Kidney (tissue), 14 donors: ENCODE results near the gene TAS1R3. TPM values are rescaled to one million over a fixed set of nuclear protein-coding genes. Genes with fewer than 3 reads are reported as not detected.
"Not testable (repeated sequence)": the region's sequence is repeated elsewhere in the genome, so short reads cannot be mapped to it uniquely, and the experiment has no call there.

Experiments
- DNase-seq, 5 donors: peaks; one replicate each; pipeline ENCODE4 v3.0.0-alpha.2; 2013 to 2020
- FAIRE-seq: peaks from 2 replicates; lab custom pipeline; 2012; peaks lifted over from hg19 to GRCh38; lab: Jason Lieb, UNC
- H3K27ac ChIP-seq, 2 donors: one replicate each; pipeline ENCODE4 v1.7.0; 2013; ENCODE audit warnings: low read depth in 2 of 2, low read length in 2 of 2, inconsistent platforms in 1 of 2
- H3K27me3 ChIP-seq: one replicate; pipeline ENCODE4 v1.7.1; 2013; ENCODE audit warnings: low read length, inconsistent platforms; ENCODE audit not compliant: control insufficient read depth, insufficient read depth
- H3K36me3 ChIP-seq, 3 donors: one replicate each; pipeline versions ENCODE4 v1.7.0 to v1.7.1; 2013; ENCODE audit warnings: low read length in 3 of 3, control low read depth in 1 of 3, inconsistent platforms in 1 of 3; ENCODE audit not compliant: insufficient read depth in 3 of 3, control insufficient read depth in 2 of 3
- H3K4me1 ChIP-seq, 3 donors: one replicate each; pipeline versions ENCODE4 v1.7.0 to v1.7.1; 2013; ENCODE audit warnings: low read length in 3 of 3, inconsistent platforms in 1 of 3, low read depth in 1 of 3; ENCODE audit not compliant: control insufficient read depth in 2 of 3, insufficient read depth in 2 of 3
- H3K4me3 ChIP-seq, 3 donors: one replicate each; pipeline versions ENCODE4 v1.7.0 to v1.8.1; 2013; ENCODE audit warnings: low read length in 3 of 3, control low read depth in 1 of 3, inconsistent platforms in 1 of 3
- H3K9ac ChIP-seq, 3 donors: one replicate each; pipeline versions ENCODE4 v1.7.0 to v1.7.1; 2013; ENCODE audit warnings: low read length in 3 of 3, control low read depth in 1 of 3, inconsistent platforms in 1 of 3
- H3K9me3 ChIP-seq, 3 donors: one replicate each; pipeline versions ENCODE4 v1.7.0 to v1.7.1; 2013; ENCODE audit warnings: low read length in 3 of 3, control low read depth in 1 of 3, inconsistent platforms in 1 of 3; ENCODE audit not compliant: control insufficient read depth in 2 of 3, insufficient read depth in 1 of 3
- intact Hi-C: fragments of 100-400 bp; cut with DNase I; formaldehyde crosslinking; loops from one replicate; pipeline ENCODE4 v1.11.1; 2022
- polyA plus RNA-seq: library from polyadenylated mRNA; stranded (reverse); fragments of 350-450 nt; fragmentation: Illumina TruSeq; extraction: RNeasy Lipid Tissue Mini Kit (QIAGEN cat#74804); gene quantifications from one replicate; pipeline ENCODE4 v1.2.3, GENCODE V29; 2014; ENCODE audit warnings: low read depth, low replicate concordance; ENCODE audit not compliant: insufficient read depth
- total RNA-seq: library from RNA; stranded (reverse); fragmentation: NEBNext Ultra II Directional; extraction: Animal tissue kit (Norgen Biotek cat#: 25700); gene quantifications from one replicate; pipeline ENCODE4 v1.2.1, GENCODE V29; 2021
- TF ChIP-seq, protein P1 (sequence below): IDR thresholded peaks from 3 replicates; pipeline ENCODE4 v1.5.1; 2012; ENCODE audit warnings: mild to moderate bottlenecking, moderate library complexity, borderline replicate concordance; ENCODE audit not compliant: insufficient read depth; ENCODE audit errors: extremely low read depth
- donor health status: control.
- donor health status: control.
- donor health status: control.
- donor health status: control.
- donor health status: control.
- donor health status: DM: yes; HTN: yes; CAD: no.
- donor health status: Normal renal cell carcinoma (clear cell type).

TAS1R3 gene
- total and polyA plus RNA-seq, 2 donors from 2014 or later, result 0.15 to 1.3 TPM

DNA sequence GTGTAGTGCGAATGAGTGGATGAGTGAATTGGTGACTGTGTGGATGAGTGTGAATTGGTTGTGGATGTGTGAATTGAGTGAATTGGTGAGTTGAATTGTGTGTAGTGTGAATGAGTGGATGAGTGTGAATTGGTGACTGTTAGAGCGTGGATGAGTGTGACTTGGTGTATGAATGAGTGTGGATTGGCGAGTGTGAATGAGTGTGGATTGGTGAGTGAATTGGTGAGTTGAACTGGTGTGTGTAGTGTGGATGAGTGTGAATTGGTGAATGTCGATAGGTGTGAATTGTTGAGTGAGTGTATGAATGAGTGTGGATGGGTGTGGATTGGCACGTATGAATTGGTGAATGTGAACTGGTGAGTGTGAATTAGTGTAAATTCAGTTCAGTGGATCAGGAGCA is 36.2 kb downstream of the TAS1R3 start:
- FAIRE-seq, result no peak
- intact Hi-C loops, result no loop called here
- TF ChIP-seq, protein P1, sequence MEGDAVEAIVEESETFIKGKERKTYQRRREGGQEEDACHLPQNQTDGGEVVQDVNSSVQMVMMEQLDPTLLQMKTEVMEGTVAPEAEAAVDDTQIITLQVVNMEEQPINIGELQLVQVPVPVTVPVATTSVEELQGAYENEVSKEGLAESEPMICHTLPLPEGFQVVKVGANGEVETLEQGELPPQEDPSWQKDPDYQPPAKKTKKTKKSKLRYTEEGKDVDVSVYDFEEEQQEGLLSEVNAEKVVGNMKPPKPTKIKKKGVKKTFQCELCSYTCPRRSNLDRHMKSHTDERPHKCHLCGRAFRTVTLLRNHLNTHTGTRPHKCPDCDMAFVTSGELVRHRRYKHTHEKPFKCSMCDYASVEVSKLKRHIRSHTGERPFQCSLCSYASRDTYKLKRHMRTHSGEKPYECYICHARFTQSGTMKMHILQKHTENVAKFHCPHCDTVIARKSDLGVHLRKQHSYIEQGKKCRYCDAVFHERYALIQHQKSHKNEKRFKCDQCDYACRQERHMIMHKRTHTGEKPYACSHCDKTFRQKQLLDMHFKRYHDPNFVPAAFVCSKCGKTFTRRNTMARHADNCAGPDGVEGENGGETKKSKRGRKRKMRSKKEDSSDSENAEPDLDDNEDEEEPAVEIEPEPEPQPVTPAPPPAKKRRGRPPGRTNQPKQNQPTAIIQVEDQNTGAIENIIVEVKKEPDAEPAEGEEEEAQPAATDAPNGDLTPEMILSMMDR, result no peak

DNA sequence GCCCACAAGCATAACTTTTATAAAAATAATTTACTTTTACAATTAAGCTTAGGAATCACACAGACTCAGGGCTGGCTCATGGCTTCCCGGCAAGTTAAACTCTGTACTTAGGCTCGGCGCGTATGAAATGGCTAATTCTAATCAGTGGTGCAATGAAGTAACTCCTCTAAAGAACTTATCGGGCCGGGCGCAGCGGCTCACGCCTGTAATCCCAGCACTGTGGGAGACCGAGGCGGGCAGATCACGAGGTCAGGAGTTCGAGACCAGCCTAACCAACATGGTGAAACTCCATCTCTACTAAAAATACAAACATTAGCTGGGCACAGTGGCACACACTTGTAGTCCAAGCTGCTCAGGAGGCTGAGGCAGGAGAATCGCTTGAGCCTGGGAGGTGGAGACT is 39.0 kb downstream of the TAS1R3 start:
- H3K27ac ChIP-seq, result not testable (repeated sequence)

More for the DNA sequence above, 36.2 kb downstream of the TAS1R3 start:
- no peaks in the 10 kb centered on the region for H3K36me3 ChIP-seq
- H3K9me3 ChIP-seq, result peaks cover 0 to 2% (median 0%) of the 10 kb centered on the region in 3 donors
- H3K9ac ChIP-seq, result no peak overlapping the region
- DNase-seq, result no peak
- no peaks in the 10 kb centered on the region for H3K27me3 ChIP-seq
- H3K4me1 ChIP-seq, result peaks cover 0 to 5% (median 0%) of the 10 kb centered on the region in 3 donors
- H3K27ac ChIP-seq, result no peak overlapping the region
- H3K4me3 ChIP-seq, result peak overlapping the region in 1 of 3 donors; percentile 7

DNA sequence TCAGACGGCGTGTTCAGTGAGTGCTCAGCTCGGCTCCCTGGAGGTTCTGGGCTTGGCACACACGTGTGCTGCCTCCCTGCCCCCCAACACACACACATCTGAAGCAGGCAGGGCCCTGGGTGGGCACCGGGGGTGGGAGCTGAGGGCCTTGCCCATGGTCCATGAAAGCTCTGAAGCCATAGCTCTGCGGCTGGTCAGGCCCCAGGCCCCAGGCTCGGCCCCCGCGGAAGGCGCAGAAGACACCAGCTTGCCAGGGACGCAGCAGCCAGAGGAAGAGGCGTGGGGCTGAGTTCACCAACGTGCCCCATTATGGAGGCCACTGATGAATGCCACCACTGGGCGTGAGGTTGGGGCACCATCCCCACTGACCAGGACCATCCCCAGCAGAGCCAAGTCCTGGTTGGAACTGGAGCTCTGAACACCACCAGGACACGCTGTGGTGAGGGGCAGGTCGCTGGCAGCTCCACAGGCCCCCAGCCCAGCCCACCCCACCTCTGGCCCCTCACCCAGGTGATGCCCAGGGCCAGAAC is 39.8 kb downstream of the TAS1R3 start:
- H3K27ac ChIP-seq, result no peak overlapping the region
- peaks cover 0 to 19% (median 0%) of the 10 kb centered on the region in 3 donors for H3K4me1 ChIP-seq
- no peak overlapping the region for H3K4me3 ChIP-seq
- H3K9me3 ChIP-seq, result peaks cover 0 to 2% (median 0%) of the 10 kb centered on the region in 3 donors
- H3K9ac ChIP-seq, result no peak overlapping the region
- intact Hi-C loops, result no loop called here
- H3K27me3 ChIP-seq, result no peaks in the 10 kb centered on the region
- DNase-seq, result peak in 2 of 5 donors; percentile 49 to 69
- no peaks in the 10 kb centered on the region for H3K36me3 ChIP-seq
- TF ChIP-seq, protein P1, result no peak
- FAIRE-seq, result no peak

More for the DNA sequence above, 39.0 kb downstream of the TAS1R3 start:
- H3K36me3 ChIP-seq, H3K27me3 ChIP-seq, FAIRE-seq, H3K9ac ChIP-seq, H3K9me3 ChIP-seq, intact Hi-C loops, H3K4me3 ChIP-seq: not testable (repeated sequence)
- DNase-seq, result peak in 1 of 5 donors; percentile 43
- H3K4me1 ChIP-seq, result peaks cover 0 to 19% (median 0%) of the 10 kb centered on the region in 3 donors

DNA sequence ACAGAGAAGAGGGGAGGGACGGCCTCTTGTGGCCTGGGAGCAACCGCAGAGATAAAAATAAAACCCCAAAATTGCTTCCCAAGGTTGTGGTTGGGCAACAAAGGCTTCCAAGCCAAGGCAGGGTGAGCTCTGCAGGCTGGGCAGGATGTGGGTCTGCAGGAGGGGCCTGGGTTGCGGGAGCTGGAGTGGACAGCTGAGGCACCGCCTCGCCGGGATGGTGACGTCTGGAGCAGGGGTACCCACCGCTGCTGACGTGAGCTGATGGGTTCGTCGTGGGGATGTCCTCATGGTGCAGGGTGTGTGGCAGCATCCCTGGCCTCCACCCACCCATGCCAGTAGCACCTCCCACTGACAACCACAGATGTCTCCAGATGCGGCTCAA is 40.3 kb downstream of the TAS1R3 start:
- Histone ChIP-seq H3K9me3 (no peaks in the 10 kb centered on the region), H3K4me1 (peaks cover 0 to 19% (median 0%) of the 10 kb centered on the region in 3 donors), H3K27ac (no peak overlapping the region), H3K9ac (no peak overlapping the region), H3K4me3 (no peak overlapping the region), H3K27me3 (no peaks in the 10 kb centered on the region), H3K36me3 (no peaks in the 10 kb centered on the region)
- FAIRE-seq (no peak), DNase-seq (peak in 2 of 5 donors; percentile 61 to 75)
- intact Hi-C loops, result no loop called here
- TF ChIP-seq, protein P1, result no peak
